Forelimb muscle (tissue), 1 donor: ENCODE measurements around the gene MYO10. TPM values are rescaled to one million over a fixed set of nuclear protein-coding genes. Genes with fewer than 3 reads are reported as not detected.
"Not testable (repeated sequence)": the region's sequence is repeated elsewhere in the genome, so short reads cannot be mapped to it uniquely, and the experiment has no call there.

Experiments
- DNase-seq: peaks from one replicate; pipeline ENCODE4 v3.0.0-alpha.2; 2013; ENCODE audit warnings: low read depth
- polyA plus RNA-seq: library from polyadenylated mRNA; unstranded; fragments of 120-200 nt; gene quantifications from one replicate; pipeline ENCODE4 v1.2.1, GENCODE V29; 2013; ENCODE audit not compliant: insufficient read length

Gene MYO10
- polyA plus RNA-seq, 1 donor, result 27.2 TPM

DNA sequence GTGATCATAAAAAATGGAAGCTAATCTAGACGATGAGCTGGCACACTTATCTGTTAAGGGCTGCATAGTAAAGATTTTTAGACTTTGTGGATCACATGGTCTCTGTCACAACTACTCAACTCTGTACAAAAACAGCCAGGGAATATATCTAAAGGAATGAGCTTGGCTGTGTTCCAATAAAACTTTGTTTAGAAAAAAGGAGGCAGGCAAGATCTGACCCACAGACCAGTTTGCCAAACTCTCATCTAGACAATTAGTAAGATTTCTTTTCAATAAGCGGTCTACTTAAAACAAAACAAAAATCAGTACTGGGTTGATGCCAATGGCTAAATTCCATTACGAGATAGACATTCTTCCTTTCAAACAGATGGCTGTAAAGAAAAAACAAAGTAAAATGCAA is 266.3 kb downstream of the MYO10 start:
- no peak for DNase-seq

DNA sequence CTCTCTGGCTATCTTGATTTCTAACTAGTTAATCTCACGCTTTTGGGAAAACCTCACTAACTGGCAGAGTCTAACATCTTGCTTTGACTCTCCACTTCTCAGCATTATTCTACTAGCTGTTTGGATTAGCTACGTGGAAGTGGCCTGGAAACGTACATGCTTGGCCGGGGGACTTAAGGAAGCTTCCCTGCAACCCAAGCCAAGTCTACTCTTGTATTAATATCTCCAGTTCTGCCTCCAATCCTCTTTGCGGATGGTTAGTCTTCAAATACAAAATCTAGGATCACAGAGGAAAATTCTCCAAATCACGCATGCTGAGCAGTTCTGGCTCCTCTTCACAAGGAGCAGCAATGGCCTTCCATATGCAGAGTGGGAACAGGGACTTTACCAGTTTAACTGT is 267.5 kb downstream of the MYO10 start:
- no peak for DNase-seq

DNA sequence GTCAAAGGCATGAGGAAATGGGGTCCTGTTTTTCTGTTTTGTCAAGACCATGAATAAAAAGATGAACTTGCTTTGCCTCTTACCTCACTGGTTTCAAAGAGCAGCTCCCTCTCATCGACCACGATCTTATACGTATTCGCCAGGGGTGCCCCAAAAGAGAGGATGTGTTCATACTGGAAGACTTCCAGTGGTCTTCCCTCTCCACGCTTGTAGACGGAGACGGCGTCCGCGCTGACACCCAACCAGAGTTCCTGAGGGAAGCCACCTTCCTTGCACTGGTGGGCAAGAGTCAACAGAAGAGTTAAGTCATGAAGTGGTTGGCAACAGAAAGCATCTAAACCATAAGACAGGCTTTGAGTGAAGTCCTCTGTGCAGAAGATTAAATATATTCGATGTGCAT is 267.9 kb downstream of the MYO10 start:
- DNase-seq, result no peak

DNA sequence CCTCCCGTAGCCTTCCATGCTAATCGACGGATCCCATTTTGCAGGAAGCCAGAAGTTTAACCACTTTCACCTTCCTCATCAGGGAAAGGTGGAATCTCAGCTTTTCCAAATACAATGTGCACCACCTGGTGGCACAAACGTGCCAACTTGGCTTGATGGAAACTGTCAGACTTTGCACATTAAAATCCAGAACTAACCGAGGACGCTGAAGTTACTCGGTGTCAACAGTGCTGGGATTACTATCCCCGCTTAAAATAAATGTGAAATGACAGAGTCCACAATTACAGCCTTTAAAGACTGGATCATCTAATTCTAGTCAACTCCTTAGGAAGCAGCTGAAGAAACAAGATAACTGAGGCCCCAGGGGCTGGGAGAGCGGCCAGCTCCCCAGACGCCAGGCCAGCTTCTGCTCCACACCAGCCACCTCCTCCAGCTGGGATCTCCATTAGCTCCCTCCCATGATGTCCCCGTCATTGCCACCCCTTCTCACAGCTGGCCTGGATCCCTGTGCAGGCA is 269.1 kb downstream of the MYO10 start:
- DNase-seq, result no peak

DNA sequence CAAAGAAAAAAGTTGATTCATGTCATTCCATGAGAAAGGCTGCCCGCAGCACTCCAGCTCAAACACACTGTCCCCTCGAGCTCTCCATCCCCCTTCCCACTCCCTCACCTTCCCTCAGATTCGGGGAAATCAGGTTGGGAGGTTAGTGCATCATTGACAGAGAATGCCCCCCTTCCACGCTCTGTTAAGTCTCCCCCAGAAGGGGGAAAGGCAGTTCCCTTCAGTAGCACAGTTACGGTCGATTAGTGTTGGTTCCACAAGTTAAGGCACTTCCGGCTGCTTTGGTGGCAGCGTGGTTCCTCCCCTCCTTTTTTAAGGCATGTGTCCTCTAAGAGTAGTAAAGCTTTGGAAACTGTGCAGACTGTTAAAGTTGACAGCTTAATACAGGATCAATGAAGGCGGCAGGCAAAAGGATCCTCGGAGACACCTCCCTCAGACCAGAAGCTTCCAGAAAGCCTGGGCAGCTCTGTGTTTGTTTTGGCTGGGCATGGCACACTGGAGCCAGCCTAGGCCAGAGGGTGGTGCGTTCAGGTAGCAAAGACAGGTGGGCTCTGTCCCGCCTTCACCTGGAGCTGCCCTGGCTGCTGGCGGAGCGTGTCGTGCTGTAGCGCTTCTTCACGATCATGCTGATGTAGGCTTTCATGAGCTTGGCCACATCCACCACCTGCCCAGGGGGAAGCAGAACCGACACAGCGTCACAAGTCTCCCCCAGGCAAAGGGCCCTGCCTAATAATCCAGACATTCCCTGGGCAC is 269.8 kb downstream of the MYO10 start:
- no peak for DNase-seq

DNA sequence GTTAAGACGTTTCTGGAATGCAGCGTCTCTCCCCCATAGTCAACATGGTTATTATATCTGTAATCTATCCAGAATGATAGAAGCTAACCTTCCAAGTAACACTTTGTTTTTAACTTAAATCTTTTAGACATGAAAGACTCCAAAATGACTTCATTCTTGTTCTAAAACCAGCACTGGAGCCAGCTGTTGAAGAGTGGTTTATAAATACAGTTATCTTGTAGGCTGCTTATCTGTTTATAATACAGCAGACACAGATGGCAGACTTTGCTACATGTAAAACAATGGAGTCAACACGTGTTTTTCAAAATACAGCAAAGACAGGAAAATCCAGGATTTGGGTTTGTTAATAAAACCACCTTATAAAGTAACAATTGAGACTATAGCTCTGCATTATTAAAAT is 270.5 kb downstream of the MYO10 start:
- DNase-seq, result no peak

DNA sequence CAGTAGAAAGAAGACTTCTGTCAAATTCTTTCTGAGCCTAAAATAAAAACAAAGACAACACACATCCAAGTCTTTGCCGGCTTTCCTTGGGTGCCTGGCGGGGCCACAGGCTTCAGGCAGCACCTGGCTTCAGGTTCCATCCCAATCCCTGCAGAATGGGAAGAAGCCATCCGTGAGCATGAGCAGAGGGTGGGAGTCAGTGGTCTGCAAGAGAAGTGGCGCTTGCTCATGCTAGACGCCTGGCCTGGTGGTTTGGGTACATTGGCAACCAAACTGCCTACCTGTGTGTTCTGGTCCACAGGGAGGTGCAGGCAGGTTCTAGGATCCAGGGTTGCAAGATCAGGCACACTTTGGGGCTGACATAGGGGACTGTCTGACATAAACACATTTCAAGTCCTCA is 271.7 kb downstream of the MYO10 start:
- DNase-seq, result no peak

DNA sequence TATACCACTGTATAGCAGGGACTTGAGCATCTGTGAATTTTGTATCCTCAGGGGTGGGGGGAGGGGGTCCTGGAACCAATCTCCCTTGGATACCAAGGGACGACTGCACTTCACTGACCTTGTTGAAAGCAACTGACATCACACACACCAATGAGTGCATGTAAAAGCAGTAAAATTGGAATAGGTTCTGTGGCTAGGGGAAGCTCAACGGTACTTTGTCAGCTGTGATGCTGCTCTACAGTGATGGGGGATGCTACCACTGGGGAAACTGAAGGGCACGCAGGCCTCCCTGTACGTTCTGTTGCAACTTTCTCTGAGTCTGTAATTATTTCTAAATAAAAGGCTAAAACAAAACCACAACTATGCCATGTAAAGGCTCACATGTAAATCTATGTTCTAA is 272.2 kb downstream of the MYO10 start:
- no peak for DNase-seq

DNA sequence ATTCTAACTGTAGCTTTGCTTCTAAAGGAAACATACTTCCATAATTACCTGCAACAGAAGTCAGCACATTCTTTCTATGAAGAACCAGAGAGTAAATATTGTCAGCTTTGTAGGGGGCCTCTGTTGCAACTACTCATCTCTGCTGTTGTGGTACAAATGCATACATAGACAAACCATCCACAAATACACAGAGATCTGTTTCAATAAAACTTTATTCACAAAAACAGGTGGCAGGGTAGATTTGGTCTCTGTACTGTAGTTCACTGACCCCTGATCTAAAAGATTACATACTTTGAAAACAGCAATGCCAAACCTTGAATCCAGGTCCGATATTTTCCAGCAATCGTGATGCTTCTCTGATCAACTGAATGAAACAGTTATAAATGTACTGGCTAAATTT is 274.4 kb downstream of the MYO10 start:
- no peak for DNase-seq

DNA sequence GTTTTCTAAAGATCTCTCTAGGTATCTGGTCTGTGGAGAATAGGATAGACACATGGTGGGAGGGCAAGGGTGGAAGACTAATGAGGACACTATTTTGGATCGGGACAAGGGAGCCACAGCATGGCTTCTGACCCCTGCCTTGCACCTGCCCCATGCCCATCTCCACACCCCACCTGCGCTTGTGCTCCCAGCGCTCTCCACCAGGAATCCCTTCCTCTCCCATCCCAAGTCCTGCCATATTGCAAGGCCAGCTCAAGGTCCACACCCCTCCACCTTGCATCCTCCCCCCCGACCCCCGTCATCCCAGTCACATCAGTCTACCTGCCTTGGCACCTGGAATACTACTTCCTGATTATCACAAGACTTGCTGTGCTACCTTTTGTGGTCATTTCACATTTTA is 275.1 kb downstream of the MYO10 start:
- DNase-seq, result no peak

DNA sequence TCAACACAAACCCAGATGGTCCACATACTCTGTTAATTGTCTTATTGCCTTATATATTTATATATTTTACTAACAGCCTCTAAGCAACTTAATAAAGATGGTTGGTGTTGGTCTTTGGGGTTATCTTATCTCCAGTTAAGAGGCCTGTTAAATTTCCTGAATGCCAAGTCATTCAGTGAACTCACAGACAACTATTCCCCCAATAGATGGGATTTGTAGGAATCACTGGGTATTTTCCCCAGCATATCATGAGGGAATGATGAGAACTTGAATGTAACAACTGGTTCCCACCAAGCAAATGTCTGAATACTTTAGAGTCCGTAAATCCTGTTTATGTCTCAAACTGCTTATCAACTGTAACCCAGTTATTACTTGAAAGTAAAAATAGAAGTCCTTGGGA is 276.6 kb downstream of the MYO10 start:
- no peak for DNase-seq

DNA sequence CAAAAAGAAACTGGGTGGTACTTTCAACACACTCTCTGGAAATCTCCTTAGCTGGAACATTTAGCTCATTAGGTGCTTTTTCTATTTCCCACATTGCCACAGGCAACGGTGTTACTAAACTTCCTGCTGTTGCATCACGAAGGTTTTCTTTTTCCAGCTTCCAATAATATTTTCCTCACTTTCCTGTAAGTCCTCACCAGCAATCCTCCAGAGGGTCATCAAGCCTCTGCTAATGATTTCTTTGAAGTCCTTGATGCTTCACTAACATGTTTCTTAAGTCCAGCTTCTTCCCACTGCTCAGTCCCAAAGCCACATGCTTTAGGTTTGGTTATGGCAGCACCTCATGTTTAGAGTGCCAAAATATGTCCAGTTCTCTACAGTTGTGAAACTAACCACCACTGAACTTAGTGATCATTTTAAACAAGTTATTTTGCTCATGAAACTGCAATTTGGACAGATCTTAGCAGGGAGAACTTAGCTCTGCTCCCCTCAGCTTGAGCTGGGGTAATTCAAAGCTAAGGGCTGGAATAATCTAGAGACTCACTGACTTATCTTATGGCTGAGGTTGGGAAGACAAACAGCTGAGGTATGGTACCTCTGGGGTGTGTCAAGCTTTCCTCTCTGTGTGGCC is 279.4 kb downstream of the MYO10 start:
- DNase-seq, result no peak

DNA sequence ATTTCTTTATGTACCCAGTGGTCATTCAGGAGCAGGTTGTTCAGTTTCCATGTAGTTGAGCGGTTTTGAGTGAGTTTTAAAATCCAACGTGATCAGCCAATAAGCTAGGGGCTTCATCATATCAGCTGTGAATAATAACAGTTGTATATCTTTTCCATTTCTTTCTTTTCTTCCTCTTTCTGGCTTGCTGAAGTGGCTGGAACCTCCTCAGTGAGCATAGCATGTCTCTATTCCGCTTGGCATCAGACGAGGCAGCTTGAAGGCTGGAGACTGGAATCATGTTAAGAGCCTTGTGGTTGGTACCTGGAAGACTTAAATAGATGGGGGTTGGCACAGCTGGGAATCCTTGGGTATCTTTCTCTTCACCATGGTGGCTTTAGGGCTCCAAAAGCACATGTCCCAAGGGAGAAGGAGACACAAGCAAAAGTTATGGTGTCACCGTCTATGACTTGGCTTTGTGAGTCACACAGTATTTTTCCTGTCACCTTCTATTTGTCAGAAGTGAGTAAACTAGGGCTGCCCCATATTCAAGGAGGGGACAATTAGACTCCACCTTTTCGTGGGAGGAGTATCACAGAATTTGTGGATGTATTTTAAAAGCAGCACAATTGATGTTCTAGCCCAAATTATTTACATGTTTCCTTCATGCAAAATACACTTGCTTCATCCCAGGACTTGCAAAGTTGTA is 281.3 kb downstream of the MYO10 start:
- DNase-seq, result no peak

DNA sequence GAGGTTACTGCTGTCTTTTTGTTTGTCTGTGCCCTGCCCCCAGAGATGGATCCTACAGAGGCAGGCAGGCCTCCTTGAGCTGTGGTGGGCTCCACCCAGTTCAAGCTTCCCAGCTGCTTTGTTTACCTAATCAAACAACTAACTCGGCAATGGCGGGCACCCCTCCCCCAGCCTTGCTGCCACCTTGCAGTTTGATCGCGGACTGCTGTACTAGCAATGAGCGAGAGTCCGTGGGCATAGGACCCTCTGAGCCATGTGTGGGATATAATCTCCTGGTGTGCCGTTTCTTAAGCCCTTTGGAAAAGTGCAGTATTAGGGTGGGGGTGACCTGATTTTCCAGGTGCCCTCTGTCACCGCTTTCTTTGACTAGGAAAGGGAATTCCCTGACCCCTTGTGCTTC is 287.3 kb downstream of the MYO10 start:
- DNase-seq, result not testable (repeated sequence)

DNA sequence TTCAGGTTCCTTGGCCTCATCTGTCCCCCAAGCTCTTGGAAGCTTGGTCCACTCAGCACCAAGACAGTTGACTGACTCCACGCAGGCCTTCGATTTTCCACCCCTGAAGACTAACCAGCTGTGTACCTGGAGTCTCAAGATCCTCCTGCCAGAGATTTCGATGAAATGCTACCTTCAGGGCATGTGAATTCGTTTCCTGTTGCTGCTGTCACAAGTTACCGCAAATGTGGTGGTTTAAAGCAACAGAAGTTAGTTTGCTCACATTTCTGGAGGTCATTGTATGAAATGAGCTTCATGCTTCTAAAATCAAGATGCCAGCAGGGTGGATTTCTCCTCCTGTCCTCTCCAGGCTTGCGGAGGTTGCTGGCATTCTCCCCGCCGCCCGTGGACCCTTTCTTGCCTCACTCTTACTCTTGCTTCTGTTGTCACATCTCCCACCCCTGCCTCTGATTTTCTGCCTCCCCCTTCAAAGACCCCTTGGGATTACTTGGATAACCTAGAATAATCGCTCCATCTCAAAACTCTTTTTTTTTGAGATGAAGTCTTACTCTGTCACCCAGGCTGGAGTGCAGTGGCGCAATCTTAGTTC is 291.7 kb downstream of the MYO10 start:
- DNase-seq, result no peak

DNA sequence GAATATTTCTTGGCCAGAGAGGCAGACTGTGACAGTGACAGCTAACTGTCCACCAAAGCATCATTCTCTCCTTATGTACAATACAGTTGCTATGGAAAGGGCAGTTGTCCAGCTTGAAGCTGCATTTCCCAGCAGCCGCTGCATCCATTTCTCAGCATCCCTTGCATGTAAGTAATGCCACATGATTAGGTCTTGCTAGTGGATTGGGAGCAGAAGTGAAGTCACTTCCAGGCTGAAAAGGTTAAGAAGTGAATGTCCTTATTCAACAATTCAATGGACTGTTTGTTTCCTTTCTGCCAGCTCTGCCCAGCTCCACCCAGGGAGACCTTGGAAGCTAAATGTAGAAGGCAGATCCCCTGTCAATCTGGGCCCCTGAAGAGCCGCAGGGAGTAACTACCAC is 293.2 kb downstream of the MYO10 start:
- DNase-seq, result no peak

DNA sequence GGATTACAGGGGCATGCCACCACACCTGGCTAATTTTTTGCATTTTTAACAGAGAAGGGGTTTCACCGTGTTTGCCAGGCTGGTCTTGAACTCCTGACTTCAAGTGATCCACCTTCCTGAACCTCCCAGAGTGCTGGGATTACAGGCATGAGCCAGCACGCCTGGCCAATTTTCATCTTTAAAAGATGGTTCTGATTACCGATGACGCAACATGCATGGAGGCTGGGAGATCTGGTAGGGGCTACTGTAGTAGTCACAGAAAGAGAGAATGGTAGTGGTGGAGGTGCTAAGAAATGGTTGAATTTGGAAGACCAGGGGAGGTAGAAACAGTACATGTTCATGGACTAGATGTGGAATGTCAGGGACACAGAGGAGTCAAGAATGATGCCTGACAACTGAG is 296.9 kb downstream of the MYO10 start:
- no peak for DNase-seq

DNA sequence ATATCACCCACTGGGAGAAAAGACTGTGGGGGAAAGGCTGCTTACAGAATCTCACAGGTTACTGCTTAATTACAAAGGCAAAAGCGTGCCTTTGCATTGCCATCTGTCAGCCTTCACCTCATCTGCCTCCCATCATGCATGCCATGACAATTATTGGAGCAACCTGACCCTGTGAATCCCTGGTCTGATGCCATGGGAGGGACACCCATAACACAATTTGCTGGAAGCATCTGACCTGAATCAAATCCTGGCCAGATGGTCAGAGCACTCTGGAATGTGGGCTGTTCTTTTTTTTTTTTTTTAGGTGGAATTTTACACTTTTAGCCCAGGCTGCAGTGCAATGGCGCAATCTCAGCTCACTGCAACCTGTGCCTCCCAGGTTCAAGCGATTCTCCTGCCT is 307.7 kb downstream of the MYO10 start:
- no peak for DNase-seq

DNA sequence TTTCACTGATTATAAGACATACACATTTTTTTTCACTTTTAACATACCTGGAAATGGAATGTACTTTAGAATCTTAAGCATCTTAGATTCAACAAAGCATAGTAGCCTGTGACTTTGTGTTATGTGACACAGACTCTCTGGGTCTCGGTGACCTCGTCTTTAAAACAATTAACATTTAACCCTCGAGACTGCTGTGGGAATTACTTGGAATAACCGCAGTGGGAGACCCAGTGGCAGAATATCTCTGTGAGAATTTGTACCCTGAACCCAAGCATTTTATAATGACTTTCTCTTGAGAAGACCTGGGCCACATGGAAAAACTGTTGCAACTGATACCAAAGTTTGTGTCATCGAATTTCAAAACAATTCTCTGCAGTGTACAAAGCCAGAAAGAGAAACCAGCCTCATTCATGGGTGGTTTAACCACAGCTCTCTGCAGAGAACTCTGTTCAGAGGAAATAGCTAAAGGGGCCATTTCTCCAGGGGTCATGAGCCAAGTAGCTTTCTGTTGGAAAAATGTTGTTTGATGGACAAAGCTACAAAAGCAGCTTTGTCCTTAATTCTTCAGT is 309.3 kb downstream of the MYO10 start:
- no peak for DNase-seq

DNA sequence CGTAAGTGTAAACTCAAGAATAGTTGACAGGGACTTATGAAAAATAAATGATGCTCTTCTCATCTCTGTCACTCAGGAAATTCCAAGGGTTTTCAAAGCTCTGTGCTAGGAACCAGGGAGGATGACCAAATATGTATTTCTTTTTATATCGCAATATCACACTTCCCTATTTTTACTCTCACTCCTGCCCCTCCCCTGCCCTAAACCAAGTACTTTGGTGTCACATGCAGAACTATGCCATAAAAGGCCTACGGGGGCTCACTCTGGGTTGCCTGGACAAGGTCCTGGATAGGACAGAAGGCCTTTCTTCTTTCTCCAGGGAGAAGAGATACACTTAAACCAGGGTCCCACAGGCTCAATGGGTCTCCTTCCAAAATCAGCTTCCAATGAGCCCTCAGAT is 311.0 kb downstream of the MYO10 start:
- DNase-seq, result no peak

DNA sequence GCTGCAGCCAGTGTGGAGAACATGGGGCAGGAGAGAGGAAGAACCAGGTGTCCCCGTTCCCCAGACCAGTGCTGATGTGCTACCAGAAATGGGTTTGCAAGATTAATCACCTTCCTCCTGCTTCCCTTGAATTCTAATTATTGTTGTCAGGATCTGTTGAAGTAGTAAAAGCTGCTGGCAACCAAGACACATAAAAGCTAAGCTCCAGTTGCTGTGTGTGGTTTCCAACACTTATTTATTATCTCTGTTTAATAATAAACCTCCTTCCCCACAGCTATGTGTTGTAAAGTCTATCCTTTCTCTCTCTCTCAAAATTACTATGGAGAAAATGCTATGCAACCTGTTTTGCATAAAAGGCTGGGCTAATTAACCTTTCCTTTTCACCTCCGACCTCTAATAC is 317.0 kb downstream of the MYO10 start:
- DNase-seq, result no peak
